HG03439 (cell line): ENCODE data around the gene MYO3B.
"Not testable (repeated sequence)": the region's sequence is repeated elsewhere in the genome, so short reads cannot be mapped to it uniquely, and the experiment has no call there.

Experiments
- ATAC-seq: cut with Tn5 transposase; IDR thresholded peaks from one replicate; pipeline ENCODE4 v1.9.1; 2021; ENCODE audit warnings: mild to moderate bottlenecking, moderate library complexity; ENCODE audit not compliant: unreplicated experiment

MYO3B gene

GRCh38 chr2:170582751-170583463 lies 405.0 kb downstream of the MYO3B start:
- no peak for ATAC-seq

GRCh38 chr2:170585067-170585466 lies 407.1 kb downstream of the MYO3B start:
- no peak for ATAC-seq

DNA sequence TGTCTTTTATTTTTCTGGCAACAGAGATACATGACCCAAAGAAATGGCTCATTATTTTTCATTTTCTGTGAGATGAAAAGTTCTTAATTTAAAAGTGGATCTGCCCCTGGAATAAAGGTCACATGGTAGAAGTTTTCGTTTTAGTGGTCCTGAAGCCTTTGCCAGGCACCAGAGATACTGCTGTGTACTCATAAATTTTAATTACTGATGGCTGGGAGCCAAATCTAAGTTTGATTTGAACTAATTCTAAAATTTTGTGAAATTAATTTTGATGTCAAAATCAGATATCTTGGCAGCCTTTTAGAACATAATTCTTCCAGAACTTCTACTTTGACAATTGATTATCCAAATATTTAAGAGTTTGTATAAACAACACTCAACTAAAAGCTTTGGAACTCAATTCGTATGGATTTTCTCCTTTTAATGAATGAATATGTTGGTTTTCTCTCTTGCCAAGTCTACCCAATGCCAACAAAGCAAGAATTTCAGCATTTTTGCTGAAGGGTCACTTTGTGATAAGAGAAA lies 408.7 kb downstream of the MYO3B start:
- no peak for ATAC-seq

- no peak for ATAC-seq
Observed at GRCh38 chr2:170587117-170587516, 409.2 kb downstream of the MYO3B start.

DNA sequence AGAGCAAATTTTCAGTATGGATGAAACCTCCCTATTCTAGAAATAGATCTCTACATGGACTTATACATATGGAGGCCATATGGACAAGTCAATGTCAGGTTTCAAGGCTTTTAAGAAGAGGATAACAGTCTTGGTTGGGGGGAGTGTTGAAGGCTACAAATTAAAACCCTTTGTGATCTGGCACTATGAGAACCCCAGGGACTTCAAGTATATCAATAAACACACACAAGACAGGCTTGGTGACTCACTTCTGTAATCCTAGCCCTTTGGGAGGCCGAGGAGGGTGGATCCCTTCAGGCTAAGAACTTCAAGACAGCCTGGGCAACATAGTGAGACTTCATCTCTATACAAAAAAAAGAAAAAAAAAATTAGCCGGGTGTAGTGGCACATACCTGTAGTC lies 410.0 kb downstream of the MYO3B start:
- ATAC-seq = no peak

- no peak for ATAC-seq
Observed at GRCh38 chr2:170588729-170589128, 410.8 kb downstream of the MYO3B start.

- ATAC-seq = no peak
Observed at GRCh38 chr2:170596576-170596975, 418.6 kb downstream of the MYO3B start.

DNA sequence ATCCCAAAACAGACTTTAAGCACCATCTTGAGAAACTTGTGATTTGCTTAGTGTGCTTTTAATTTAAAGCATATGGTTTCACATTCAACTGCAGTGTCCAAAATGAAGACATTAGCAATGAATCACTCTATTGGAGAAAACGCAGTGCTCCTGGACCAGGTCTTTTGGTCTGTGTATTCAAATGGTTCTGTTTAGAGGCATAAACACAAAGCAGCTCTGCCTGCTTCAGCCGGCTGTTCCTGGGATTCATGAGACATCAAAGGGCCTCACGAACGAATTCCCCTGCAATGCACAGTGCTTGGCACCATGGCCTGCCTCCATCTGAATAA lies 420.1 kb downstream of the MYO3B start:
- ATAC-seq = no peak

GRCh38 chr2:170601489-170601888 lies 423.5 kb downstream of the MYO3B start:
- no peak for ATAC-seq

GRCh38 chr2:170605862-170606261 lies 427.9 kb downstream of the MYO3B start:
- no peak for ATAC-seq

GRCh38 chr2:170607171-170607570 lies 429.2 kb downstream of the MYO3B start:
- ATAC-seq = no peak

DNA sequence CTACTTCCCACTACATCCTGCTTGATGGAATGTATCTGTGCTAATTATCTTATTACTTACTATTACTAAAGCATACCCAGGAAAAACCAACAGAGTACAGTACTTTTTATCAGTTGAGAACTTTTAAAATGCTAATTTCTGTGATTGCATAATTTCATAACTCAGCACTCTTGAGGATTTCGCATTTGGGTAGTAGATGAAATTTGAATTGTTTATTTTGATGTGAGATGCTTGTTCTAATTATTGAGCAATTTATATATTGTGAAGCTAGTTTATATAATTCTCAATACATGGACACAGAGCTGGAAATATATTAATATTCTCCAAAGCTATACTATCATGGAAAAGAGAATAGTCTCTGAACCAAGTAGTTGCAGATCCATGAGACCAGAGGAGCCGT lies 432.7 kb downstream of the MYO3B start:
- ATAC-seq = no peak

GRCh38 chr2:170618948-170619347 lies 441.0 kb downstream of the MYO3B start:
- ATAC-seq = not testable (repeated sequence)

DNA sequence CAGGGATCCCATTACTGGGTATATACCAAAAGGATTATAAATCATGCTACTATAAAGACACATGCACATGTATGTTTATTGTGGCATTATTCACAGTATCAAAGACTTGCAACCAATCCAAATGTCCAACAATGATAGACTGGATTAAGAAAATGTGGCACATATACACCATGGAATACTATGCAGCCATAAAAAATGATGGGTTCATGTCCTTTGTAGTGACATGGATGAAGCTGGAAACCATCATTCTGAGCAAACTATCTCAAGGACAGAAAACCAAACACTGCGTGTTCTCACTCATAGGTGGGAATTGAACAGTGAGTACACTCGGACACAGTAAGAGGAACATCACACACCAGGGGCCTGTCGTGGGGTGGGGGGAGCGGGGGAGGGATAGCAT lies 457.1 kb downstream of the MYO3B start:
- ATAC-seq = not testable (repeated sequence)

DNA sequence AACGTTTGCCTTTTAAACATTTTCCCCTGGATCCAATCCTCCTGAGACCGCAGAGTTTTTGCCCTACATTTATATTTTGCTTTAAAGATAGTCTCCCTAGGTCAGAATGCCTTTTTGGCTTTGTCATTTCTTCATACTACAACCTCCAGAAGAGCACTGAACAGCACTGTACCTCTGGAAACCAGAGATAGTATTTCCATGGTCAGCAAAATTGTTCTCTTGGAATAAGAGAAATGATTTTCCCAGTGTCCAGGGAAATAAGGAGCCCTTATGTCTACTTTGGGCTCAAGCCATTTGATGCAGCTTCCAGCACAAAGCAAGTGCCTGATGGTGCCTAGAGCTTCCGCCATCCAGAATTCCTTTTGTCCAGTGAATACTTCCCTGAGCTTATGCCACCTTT lies 461.7 kb downstream of the MYO3B start:
- no peak for ATAC-seq

- no peak for ATAC-seq
Observed at GRCh38 chr2:170641961-170642360, 464.0 kb downstream of the MYO3B start.

- ATAC-seq = no peak
Observed at GRCh38 chr2:170643346-170643745, 465.4 kb downstream of the MYO3B start.

- no peak for ATAC-seq
Observed at GRCh38 chr2:170647741-170648436, 469.9 kb downstream of the MYO3B start.

DNA sequence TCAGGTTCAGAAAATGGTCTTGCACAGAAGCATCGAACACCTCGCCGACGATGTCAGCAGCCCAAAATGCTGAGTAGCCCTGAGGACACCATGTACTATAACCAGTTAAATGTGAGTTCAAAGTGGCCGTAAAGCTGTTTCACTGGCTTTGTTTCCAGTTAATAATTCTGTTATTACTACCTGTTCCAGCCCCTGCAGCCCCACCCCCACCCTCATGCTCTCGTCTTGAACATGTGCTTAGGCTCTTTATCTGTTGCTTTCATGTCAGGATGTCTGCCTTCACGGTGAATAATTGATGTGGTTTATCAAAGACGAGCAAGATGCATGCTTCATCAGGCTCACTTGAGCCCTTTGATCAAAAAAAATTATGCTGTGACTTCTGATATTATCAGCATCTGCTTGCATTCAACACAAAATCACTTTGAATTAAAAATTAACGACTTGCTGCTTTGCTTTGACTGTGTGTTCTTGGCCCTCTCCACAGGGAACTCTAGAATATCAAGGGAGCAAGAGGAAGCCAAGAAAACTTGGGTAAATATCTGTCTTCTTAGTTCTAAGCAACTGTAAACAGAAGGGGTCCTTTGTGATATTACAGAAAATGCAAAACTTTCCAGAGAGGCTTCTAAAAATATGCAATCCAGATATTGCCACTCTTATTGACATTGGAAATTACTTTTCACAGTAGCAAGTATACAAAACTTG lies 473.8 kb downstream of the MYO3B start:
- ATAC-seq = no peak

GRCh38 chr2:170652637-170653417 lies 474.9 kb downstream of the MYO3B start:
- ATAC-seq = no peak

GRCh38 chr2:170656669-170657068 lies 478.7 kb downstream of the MYO3B start:
- ATAC-seq = no peak
